HepG2 (cell line): ENCODE results near the gene SHISA5. TPM values are rescaled to one million over a fixed set of nuclear protein-coding genes. Genes with fewer than 3 reads are reported as not detected.
A peak's percentile ranks its signal among the peaks of the same experiment; 100 is the strongest.

Experiments used
- EHMT2 ChIP-seq: fragments of 200-600 bp; sonication (generic); IDR thresholded peaks from 2 replicates; pipeline ENCODE4 v1.7.0; 2017; ENCODE audit warnings: antibody characterized with exemption, low read depth, low read length, borderline replicate concordance
- FOSL1 ChIP-seq: sonication (generic); formaldehyde crosslinking; IDR thresholded peaks from 2 replicates; pipeline ENCODE4 v1.9.0; 2021; ENCODE audit warnings: missing genetic modification reagents, borderline replicate concordance
- GATAD2A ChIP-seq: IDR thresholded peaks from 2 replicates; pipeline ENCODE4 v1.6.1; 2016
- HMGXB4 ChIP-seq, 2 experiments: sonication (generic) in 1 of 2; formaldehyde crosslinking in 1 of 2; IDR thresholded peaks; 2 replicates each; pipeline versions ENCODE4 v1.4.0 to v1.6.1; 2018 to 2020; ENCODE audit warnings: missing genetic modification reagents in 2 of 2, borderline replicate concordance in 1 of 2, low read depth in 1 of 2, mild to moderate bottlenecking in 1 of 2, missing biosample characterization in 1 of 2
- JUND ChIP-seq: sonication (generic); formaldehyde crosslinking; IDR thresholded peaks from 2 replicates; pipeline ENCODE4 v1.8.0; 2022; ENCODE audit warnings: mild to moderate bottlenecking, missing genetic modification reagents
- KLF16 ChIP-seq, 2 experiments: sonication (generic) in 1 of 2; formaldehyde crosslinking in 1 of 2; IDR thresholded peaks; 2 replicates each; pipeline versions ENCODE4 v1.6.1 to v1.8.0; 2016 to 2023; ENCODE audit warnings: missing genetic modification reagents in 2 of 2, missing compliant biosample characterization in 1 of 2
- KMT2B ChIP-seq: IDR thresholded peaks from 2 replicates; pipeline ENCODE4 v1.6.1; 2016; ENCODE audit warnings: missing genetic modification reagents, missing compliant biosample characterization
- MTERF4 ChIP-seq: sonication (generic); formaldehyde crosslinking; IDR thresholded peaks from 2 replicates; pipeline ENCODE4 v1.8.0; 2023; ENCODE audit warnings: mild to moderate bottlenecking, missing genetic modification reagents
- PLRG1 ChIP-seq: fragments of 450-650 bp; conservative IDR thresholded peaks from 2 replicates; pipeline ENCODE4 v1.6.1; 2016
- RERE ChIP-seq: IDR thresholded peaks from 2 replicates; pipeline ENCODE4 v1.6.1; 2016; ENCODE audit warnings: low read depth, missing genetic modification reagents, missing compliant biosample characterization
- ZBTB2 ChIP-seq: sonication (generic); formaldehyde crosslinking; IDR thresholded peaks from 2 replicates; pipeline ENCODE4 v1.8.0; 2022; ENCODE audit warnings: low read depth, missing genetic modification reagents
- ZBTB25 ChIP-seq: IDR thresholded peaks from 2 replicates; pipeline ENCODE4 v1.6.1; 2018; ENCODE audit warnings: missing genetic modification reagents
- ZNF12 ChIP-seq: sonication (generic); formaldehyde crosslinking; IDR thresholded peaks from 2 replicates; pipeline ENCODE4 v1.5.0; 2020; ENCODE audit warnings: missing genetic modification reagents
- ZNF30 ChIP-seq: sonication (generic); formaldehyde crosslinking; IDR thresholded peaks from 2 replicates; pipeline ENCODE4 v1.5.0; 2020; ENCODE audit warnings: mild to moderate bottlenecking, missing genetic modification reagents
- ZNF354B ChIP-seq: sonication (generic); formaldehyde crosslinking; IDR thresholded peaks from 2 replicates; pipeline ENCODE4 v1.8.0; 2022; ENCODE audit warnings: mild to moderate bottlenecking, missing genetic modification reagents
- ZNF431 ChIP-seq: sonication (generic); formaldehyde crosslinking; IDR thresholded peaks from 2 replicates; pipeline ENCODE4 v1.9.0; 2022; ENCODE audit warnings: missing genetic modification reagents, low read depth, mild to moderate bottlenecking, borderline replicate concordance
- ZNF776 ChIP-seq: sonication (generic); formaldehyde crosslinking; IDR thresholded peaks from 2 replicates; pipeline ENCODE4 v1.4.0; 2020; ENCODE audit warnings: mild to moderate bottlenecking, missing genetic modification reagents
- ZSCAN20 ChIP-seq: sonication (generic); formaldehyde crosslinking; IDR thresholded peaks from 2 replicates; pipeline ENCODE4 v1.4.0; 2020; ENCODE audit warnings: missing genetic modification reagents, mild to moderate bottlenecking, borderline replicate concordance
- polyA plus RNA-seq, 8 experiments: library from polyadenylated mRNA; depleted of rRNA in 3 of 8; stranded (reverse) in 7 of 8; unstranded in 1 of 8; fragments of >200 nt; fragmentation: Illumina TruSeq in 4 of 8; extraction: Trizol in 4 of 8; gene quantifications; 2 replicates each; pipeline versions ENCODE4 v1.2.1 to v1.2.3, GENCODE V29; 2011 to 2016; ENCODE audit warnings: low read depth in 4 of 8, missing spikeins in 1 of 8, mixed read lengths in 1 of 8; ENCODE audit not compliant: insufficient read depth in 1 of 8
- total RNA-seq, 5 experiments: library from RNA; depleted of rRNA; stranded (reverse); fragments of >200 nt; fragmentation: Illumina TruSeq; extraction: Trizol; gene quantifications; 2 replicates each; pipeline ENCODE4 v1.2.3, GENCODE V29; 2016; ENCODE audit warnings: low read depth in 1 of 5

Gene SHISA5
- total and polyA plus RNA-seq, 2 of the 13 experiments (the other 11 are each of a cell fraction or from before 2014, with no cell fraction given), result 75.8 to 91.4 TPM

GRCh38 chr3:48429960-48430707 lies 73.8 kb downstream of the SHISA5 start, which contains the start of gene PLXNB1 (continued):
- TF ChIP-seq HMGXB4 (CRISPR knock-in tag; IDR thresholded peaks at IDR 0.05; ENCODE audit: borderline replicate concordance in 1 of 2, low read depth in 1 of 2) (peak; percentile 49 to 65; a peak in 3 of 4 replicates), KLF16 (CRISPR knock-in tag; IDR thresholded peaks at IDR 0.05) (peak in 1 of 2 experiments; percentile 91; a peak in 2 of 4 replicates), MTERF4 (CRISPR knock-in tag) (0 out of 2 replicates have a peak, but pooled peaks have one; percentile 80), EHMT2 (no peak), ZNF354B (CRISPR knock-in tag) (no peak), GATAD2A (CRISPR knock-in tag) (peak; percentile 93), ZNF431 (CRISPR knock-in tag) (no peak; the same call in 1 of the 2 replicates), RERE (CRISPR knock-in tag) (peak; percentile 84), ZBTB2 (CRISPR knock-in tag) (no peak), KMT2B (CRISPR knock-in tag) (peak; percentile 31; the same call in 1 of the 2 replicates), ZNF12 (peak; percentile 57; the same call in 1 of the 2 replicates), PLRG1 (no peak), JUND (CRISPR knock-in tag) (peak; percentile 72), ZNF776 (CRISPR knock-in tag) (no peak), FOSL1 (CRISPR knock-in tag) (no peak), ZNF30 (CRISPR knock-in tag) (no peak), ZBTB25 (peak; percentile 20; the same call in 1 of the 2 replicates), ZSCAN20 (no peak)
